HFFc6 (cell line): ENCODE data around the gene MAP2K6. TPM values are rescaled to one million over a fixed set of nuclear protein-coding genes. Genes with fewer than 3 reads are reported as not detected.

Experiments used
- DNase-seq: peaks from one replicate; pipeline ENCODE4 v3.0.0-alpha.2; 2018
- H3K27ac Mint-ChIP-seq: 2 replicates; pipeline ENCODE4 v1.8.0; 2020; ENCODE audit warnings: mild to moderate bottlenecking, mixed read lengths
- H3K27me3 Mint-ChIP-seq: 2 replicates; pipeline ENCODE4 v1.8.0; 2021; ENCODE audit warnings: mild to moderate bottlenecking, moderate library complexity, mixed read lengths; ENCODE audit not compliant: insufficient read depth
- H3K36me3 Mint-ChIP-seq: 2 replicates; pipeline ENCODE4 v1.8.0; 2021; ENCODE audit warnings: low read depth, mixed read lengths
- H3K4me1 Mint-ChIP-seq: 2 replicates; pipeline ENCODE4 v1.8.0; 2020; ENCODE audit warnings: low read depth, mixed read lengths
- H3K4me3 Mint-ChIP-seq: 2 replicates; pipeline ENCODE4 v1.8.0; 2020; ENCODE audit warnings: mild to moderate bottlenecking, moderate library complexity, mixed read lengths
- H3K9me3 Mint-ChIP-seq: 2 replicates; pipeline ENCODE4 v1.8.0; 2020; ENCODE audit warnings: mild to moderate bottlenecking, mixed read lengths
- CTCF ChIP-seq: fragments of 200-600 bp; sonication (generic); IDR thresholded peaks from 2 replicates; pipeline ENCODE4 v1.5.0; 2021; ENCODE audit warnings: antibody characterized with exemption, mild to moderate bottlenecking
- total RNA-seq, 6 experiments: library from RNA; stranded (reverse); fragmentation: NEBNext Ultra II Directional; extraction: Animal tissue kit (Norgen Biotek cat#: 25700); gene quantifications; 2 replicates in 1 of 6; 3 replicates in 5 of 6; pipeline ENCODE4 v1.2.3, GENCODE V29; 2021

The MAP2K6 gene
- total RNA-seq, 6 experiments from 2014 or later: 0.06 to 0.66 (median 0.09) TPM; not detected in 1

DNA sequence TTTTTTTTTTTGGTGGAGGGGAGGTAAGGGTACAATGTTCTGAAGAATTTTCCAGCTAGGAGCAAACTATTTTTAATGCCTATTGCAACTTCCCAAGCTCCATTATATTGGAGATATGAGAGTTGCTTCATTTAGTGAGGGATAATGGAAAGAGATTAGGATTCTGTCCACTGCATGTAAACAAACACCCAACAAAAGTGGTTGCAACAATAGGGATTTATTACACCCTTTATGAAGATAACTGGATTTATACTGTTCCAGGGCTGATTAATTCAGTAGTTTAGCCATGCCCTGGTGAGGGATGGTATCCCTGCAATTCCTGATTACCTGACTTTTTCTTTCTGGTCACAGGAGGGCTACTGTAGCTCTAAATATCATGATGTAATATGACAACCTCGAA lies 40.5 kb downstream of the MAP2K6 start:
- TF ChIP-seq CTCF: no peak
- Mint-ChIP-seq H3K4me3 (no peak overlapping the region), H3K27ac (no peak overlapping the region), H3K36me3 (peaks cover 11% of the 10 kb centered on the region), H3K27me3 (peaks cover 1% of the 10 kb centered on the region), H3K4me1 (no peaks in the 10 kb centered on the region), H3K9me3 (peaks cover 39% of the 10 kb centered on the region)
- DNase-seq: no peak

DNA sequence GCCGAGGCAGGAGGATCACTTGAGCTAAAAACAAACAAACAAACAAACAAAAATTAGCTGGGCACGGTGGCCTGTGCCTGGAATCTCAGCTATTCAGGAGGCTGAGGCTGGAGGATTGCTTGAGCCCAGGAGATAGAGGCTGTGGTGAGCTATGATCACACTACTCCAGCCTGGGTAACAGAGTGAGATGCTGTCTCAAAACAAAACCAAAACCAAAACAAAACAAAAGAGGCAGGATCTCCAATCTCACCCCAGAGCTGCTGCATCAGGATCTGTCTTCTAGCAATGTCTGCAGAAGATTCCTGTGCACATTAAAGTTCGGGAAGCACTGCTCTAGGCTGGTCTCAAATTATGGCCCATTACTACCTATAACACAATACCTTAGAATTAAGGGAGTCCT lies 43.1 kb downstream of the MAP2K6 start:
- no peak overlapping the region for H3K27ac Mint-ChIP-seq
- H3K36me3 Mint-ChIP-seq: peaks cover 6% of the 10 kb centered on the region; the same call in 1 of the 2 replicates
- H3K4me3 Mint-ChIP-seq: no peak overlapping the region
- no peak for TF ChIP-seq CTCF
- H3K27me3 Mint-ChIP-seq: peaks cover 2% of the 10 kb centered on the region; the same call in 1 of the 2 replicates
- no peaks in the 10 kb centered on the region for H3K4me1 Mint-ChIP-seq
- no peak for DNase-seq
- peaks cover 28% of the 10 kb centered on the region; the same call in 1 of the 2 replicates for H3K9me3 Mint-ChIP-seq

DNA sequence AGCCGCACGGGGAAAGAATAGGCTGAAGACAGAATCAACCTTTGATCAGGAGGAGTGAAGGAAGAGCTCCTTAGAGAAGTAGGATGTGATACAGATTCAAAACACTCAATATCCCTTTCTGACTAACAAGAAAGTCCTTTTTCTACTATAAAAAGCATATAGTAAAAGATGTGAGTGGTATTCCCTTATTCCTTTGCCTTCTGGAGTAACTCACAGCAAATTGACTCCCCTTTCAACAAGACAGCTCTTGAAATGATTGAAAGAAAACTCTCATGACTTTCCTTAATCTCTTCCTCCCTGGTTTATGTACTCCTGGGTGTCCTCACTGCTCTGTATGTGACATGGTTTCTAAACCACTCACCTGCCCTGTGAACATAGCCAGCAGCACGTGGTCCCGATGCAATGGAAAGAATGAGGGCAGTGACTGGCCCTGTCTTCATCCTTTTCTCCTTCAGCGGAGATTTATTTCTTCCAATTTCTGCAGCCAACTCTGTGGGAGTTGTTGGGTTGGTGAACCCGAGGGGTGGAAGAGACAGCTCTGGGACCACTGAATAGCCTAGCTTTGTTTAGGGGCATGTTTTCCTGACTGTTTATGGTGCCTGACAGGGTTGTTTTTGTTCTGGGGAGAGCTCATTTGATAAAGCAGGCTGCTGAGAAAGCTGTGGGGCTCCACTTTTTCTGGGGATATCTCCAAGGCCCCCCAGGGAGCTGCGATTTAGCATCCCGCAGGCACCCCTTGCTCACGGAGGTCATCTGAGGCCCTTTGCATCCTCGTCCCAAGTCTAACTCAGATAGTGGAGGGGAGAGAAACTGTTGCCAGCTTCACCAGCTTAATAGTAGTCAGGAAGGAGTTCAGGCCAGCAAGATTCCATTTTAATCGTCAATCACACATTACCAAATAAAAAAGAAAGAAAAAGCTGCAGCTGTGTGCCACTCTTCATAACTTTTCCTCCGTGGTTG lies 46.7 kb downstream of the MAP2K6 start:
- H3K36me3 Mint-ChIP-seq: peaks cover 6% of the 10 kb centered on the region; the same call in 1 of the 2 replicates
- no peak overlapping the region for H3K27ac Mint-ChIP-seq
- no peak for DNase-seq
- H3K27me3 Mint-ChIP-seq: peaks cover 2% of the 10 kb centered on the region; the same call in 1 of the 2 replicates
- TF ChIP-seq CTCF: no peak
- H3K9me3 Mint-ChIP-seq: peaks cover 25% of the 10 kb centered on the region; the same call in 1 of the 2 replicates
- H3K4me1 Mint-ChIP-seq: no peaks in the 10 kb centered on the region
- H3K4me3 Mint-ChIP-seq: no peak overlapping the region

DNA sequence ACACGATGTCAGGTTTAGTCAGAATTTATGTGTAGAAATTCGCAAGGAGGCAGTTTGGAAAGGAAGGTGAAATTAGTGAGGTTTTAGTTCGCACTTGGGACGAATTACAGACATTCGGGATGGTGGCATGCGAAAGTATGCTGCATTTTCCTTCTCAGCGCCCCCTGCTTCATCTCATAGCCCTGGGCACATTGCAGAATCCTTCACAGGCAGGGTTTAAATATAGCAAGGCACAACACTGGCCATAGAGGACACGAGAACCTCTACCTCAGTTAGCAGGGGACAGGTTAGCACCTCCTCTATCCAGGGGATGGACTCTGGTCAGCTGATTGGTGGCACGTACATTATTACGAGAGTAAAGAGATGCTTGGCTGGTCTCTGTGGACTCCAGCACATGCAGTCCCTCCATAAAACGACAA lies 47.5 kb downstream of the MAP2K6 start:
- no peak for TF ChIP-seq CTCF
- Mint-ChIP-seq H3K27ac (no peak overlapping the region), H3K27me3 (0 out of 2 replicates have a peak, but pooled peaks cover 2% of the 10 kb centered on the region), H3K4me3 (no peak overlapping the region), H3K9me3 (peaks cover 18% of the 10 kb centered on the region; the same call in 1 of the 2 replicates), H3K4me1 (no peaks in the 10 kb centered on the region; the same call in 1 of the 2 replicates), H3K36me3 (peaks cover 2% of the 10 kb centered on the region; the same call in 1 of the 2 replicates)
- no peak for DNase-seq

GRCh38 chr17:69462882-69463281 lies 48.4 kb downstream of the MAP2K6 start:
- no peak overlapping the region for H3K27ac Mint-ChIP-seq
- no peak for TF ChIP-seq CTCF
- no peak overlapping the region for H3K4me3 Mint-ChIP-seq
- 0 out of 2 replicates have a peak, but pooled peaks cover 2% of the 10 kb centered on the region for H3K27me3 Mint-ChIP-seq
- DNase-seq: no peak
- H3K36me3 Mint-ChIP-seq: no peaks in the 10 kb centered on the region
- H3K4me1 Mint-ChIP-seq: no peaks in the 10 kb centered on the region; the same call in 1 of the 2 replicates
- peaks cover 14% of the 10 kb centered on the region; the same call in 1 of the 2 replicates for H3K9me3 Mint-ChIP-seq
